Mesenteric fat pad (tissue), 1 donor: Measurements from ENCODE around the gene SND1. TPM values are rescaled to one million over a fixed set of nuclear protein-coding genes. Genes with fewer than 3 reads are reported as not detected.

Experiments
- DNase-seq: peaks from one replicate; pipeline ENCODE4 v3.0.0-alpha.2; 2020; ENCODE audit warnings: low spot score
- total RNA-seq: library from RNA; stranded (reverse); fragmentation: NEBNext Ultra II Directional; extraction: Animal tissue kit (Norgen Biotek cat#: 25700); gene quantifications from one replicate; pipeline ENCODE4 v1.2.1, GENCODE V29; 2021
- donor health status: DM: yes; HTN: yes; CAD: no.

The SND1 gene
- total RNA-seq, 1 donor from 2014 or later, result 193 TPM

GRCh38 chr7:127683776-127684681 is 32.0 kb downstream of the SND1 start:
- no peak for DNase-seq

GRCh38 chr7:127689194-127689772 is 37.3 kb downstream of the SND1 start:
- no peak for DNase-seq

GRCh38 chr7:127690337-127690736 is 38.3 kb downstream of the SND1 start:
- DNase-seq, result no peak

- no peak for DNase-seq
These were observed 38.8 kb downstream of the SND1 start for GRCh38 chr7:127690806-127691205.

GRCh38 chr7:127692200-127692599 is 40.2 kb downstream of the SND1 start:
- DNase-seq, result no peak

- DNase-seq, result no peak
These were observed 47.9 kb downstream of the SND1 start for GRCh38 chr7:127699853-127700252.

- no peak for DNase-seq
These were observed 50.2 kb downstream of the SND1 start for GRCh38 chr7:127702052-127702652.

- DNase-seq, result no peak
These were observed 50.9 kb downstream of the SND1 start for GRCh38 chr7:127702938-127703337.

- no peak for DNase-seq
These were observed 52.2 kb downstream of the SND1 start for GRCh38 chr7:127704211-127704610.

- DNase-seq, result no peak
These were observed 53.5 kb downstream of the SND1 start for GRCh38 chr7:127705461-127705959.

- DNase-seq, result no peak
These were observed 54.8 kb downstream of the SND1 start for GRCh38 chr7:127706766-127707165.

GRCh38 chr7:127708201-127708600 is 56.2 kb downstream of the SND1 start:
- DNase-seq, result no peak

GRCh38 chr7:127708788-127709187 is 56.8 kb downstream of the SND1 start:
- DNase-seq, result no peak

- no peak for DNase-seq
These were observed 58.6 kb downstream of the SND1 start for GRCh38 chr7:127710635-127711034.

- no peak for DNase-seq
These were observed 59.9 kb downstream of the SND1 start for GRCh38 chr7:127711872-127712271.

GRCh38 chr7:127713006-127713405 is 61.0 kb downstream of the SND1 start:
- DNase-seq, result no peak

GRCh38 chr7:127713758-127714157 is 61.8 kb downstream of the SND1 start:
- no peak for DNase-seq

GRCh38 chr7:127715272-127715671 is 63.3 kb downstream of the SND1 start:
- DNase-seq, result no peak

GRCh38 chr7:127715901-127716300 is 63.9 kb downstream of the SND1 start:
- DNase-seq, result no peak

GRCh38 chr7:127717502-127718339 is 65.7 kb downstream of the SND1 start:
- no peak for DNase-seq

- DNase-seq, result no peak
These were observed 66.3 kb downstream of the SND1 start for GRCh38 chr7:127718340-127718679.
